Naive thymus-derived CD4-positive, alpha-beta T cell (primary cell): Measurements from ENCODE around the gene SHROOM4. TPM values are rescaled to one million over a fixed set of nuclear protein-coding genes. Genes with fewer than 3 reads are reported as not detected.

Experiments
- ATAC-seq: fragments of 150-1000 bp; cut with Tn5 transposase; 2 replicates; pipeline ENCODE4 v1.10.0; 2021; ENCODE audit warnings: mild to moderate bottlenecking, moderate library complexity
- CTCF ChIA-PET: fragments of 350-600 bp; sonication (Branson Sonifier 250); formaldehyde crosslinking; loops from one replicate; lab custom pipeline; 2021; ENCODE audit warnings: antibody characterized with exemption; lab: Charles Lee
- POLR2A ChIA-PET: fragments of 350-600 bp; sonication (Branson Sonifier 250); formaldehyde crosslinking; loops from one replicate; lab custom pipeline; 2021; ENCODE audit warnings: antibody characterized with exemption, inconsistent platforms; lab: Charles Lee
- DNase-seq, 9 donors: peaks; one replicate each; pipeline versions ENCODE4 v3.0.0 to v3.0.0-alpha.2; 2020 to 2022; ENCODE audit warnings: mixed read lengths in 1 of 9
- H3K27ac ChIP-seq: one replicate; pipeline ENCODE4 v1.7.0; 2013; ENCODE audit warnings: mild to moderate bottlenecking, low read depth, low read length, moderate library complexity
- H3K27me3 ChIP-seq, 2 donors: one replicate each; pipeline ENCODE4 v1.7.0; 2013; ENCODE audit warnings: low read length in 2 of 2, mild to moderate bottlenecking in 2 of 2, moderate library complexity in 2 of 2; ENCODE audit not compliant: control insufficient read depth in 2 of 2, insufficient read depth in 2 of 2
- H3K36me3 ChIP-seq, 3 experiments: 1 replicate in 2 of 3; 2 replicates in 1 of 3; pipeline ENCODE4 v1.7.0; 2013; ENCODE audit warnings: low read length in 3 of 3, mild to moderate bottlenecking in 3 of 3, moderate library complexity in 1 of 3; ENCODE audit not compliant: insufficient read depth in 3 of 3, control insufficient read depth in 2 of 3
- H3K4me1 ChIP-seq, 2 donors: one replicate each; pipeline ENCODE4 v1.7.0; 2013; ENCODE audit warnings: low read length in 2 of 2, mild to moderate bottlenecking in 2 of 2, moderate library complexity in 1 of 2; ENCODE audit not compliant: control insufficient read depth in 2 of 2, insufficient read depth in 2 of 2
- H3K4me3 ChIP-seq: 2 replicates; pipeline ENCODE4 v1.7.0; 2013; ENCODE audit warnings: mild to moderate bottlenecking, low read length
- H3K9me3 ChIP-seq, 3 experiments: 1 replicate in 2 of 3; 2 replicates in 1 of 3; pipeline ENCODE4 v1.7.0; 2013; ENCODE audit warnings: low read length in 3 of 3; ENCODE audit not compliant: control insufficient read depth in 2 of 3
- H3K27ac Mint-ChIP-seq, 9 donors: one replicate each; pipeline ENCODE4 v1.8.0; 2020 to 2022; ENCODE audit warnings: mixed read lengths in 9 of 9, mild to moderate bottlenecking in 8 of 9, moderate library complexity in 5 of 9, inconsistent platforms in 2 of 9
- H3K27me3 Mint-ChIP-seq, 5 donors: one replicate each; pipeline ENCODE4 v1.8.0; 2021 to 2022; ENCODE audit warnings: mixed read lengths in 5 of 5, mild to moderate bottlenecking in 1 of 5
- H3K36me3 Mint-ChIP-seq, 5 donors: one replicate each; pipeline ENCODE4 v1.8.0; 2020 to 2022; ENCODE audit warnings: mixed read lengths in 5 of 5, mild to moderate bottlenecking in 3 of 5, inconsistent platforms in 1 of 5
- H3K4me1 Mint-ChIP-seq, 7 donors: one replicate each; pipeline ENCODE4 v1.8.0; 2020 to 2022; ENCODE audit warnings: mixed read lengths in 7 of 7, mild to moderate bottlenecking in 3 of 7, inconsistent platforms in 1 of 7
- H3K4me3 Mint-ChIP-seq, 10 donors: one replicate each; pipeline ENCODE4 v1.8.0; 2020 to 2022; ENCODE audit warnings: mild to moderate bottlenecking in 10 of 10, mixed read lengths in 10 of 10, moderate library complexity in 6 of 10, inconsistent platforms in 2 of 10
- H3K9me3 Mint-ChIP-seq, 11 donors: one replicate each; pipeline ENCODE4 v1.8.0; 2020 to 2022; ENCODE audit warnings: mixed read lengths in 11 of 11, mild to moderate bottlenecking in 4 of 11, inconsistent platforms in 1 of 11, moderate library complexity in 1 of 11
- intact Hi-C, 2 donors: fragments of 100-400 bp; cut with micrococcal nuclease; formaldehyde crosslinking; loops; one replicate each; pipeline ENCODE4 v1.15.1; 2023
- polyA plus RNA-seq, 2 donors: library from polyadenylated mRNA; unstranded; fragments of 300-500 nt; fragmentation: Illumina TruSeq; gene quantifications; one replicate each; pipeline ENCODE4 v1.2.3, GENCODE V29; 2021
- total RNA-seq, 6 experiments: library from RNA in 5 of 6; stranded (reverse) in 5 of 6; gene quantifications; 1 replicate in 5 of 6; 2 replicates in 1 of 6; pipeline ENCODE4 v1.2.3 and lab custom pipeline; 2021 to 2026

SHROOM4 gene
- total and polyA plus RNA-seq, 7 experiments from 2014 or later: 0.05 TPM; not detected in 6

GRCh38 chrX:50711907-50712306 lies 102.1 kb downstream of the SHROOM4 start:
- no peaks in the 10 kb centered on the region for H3K9me3 Mint-ChIP-seq
- Histone ChIP-seq H3K4me1 (no peaks in the 10 kb centered on the region), H3K4me3 (no peak overlapping the region), H3K36me3 (no peaks in the 10 kb centered on the region), H3K9me3 (no peaks in the 10 kb centered on the region), H3K27ac (no peak overlapping the region), H3K27me3 (no peaks in the 10 kb centered on the region)
- DNase-seq (no peak), ATAC-seq (no peak)
- ChIA-PET POLR2A (no interaction called here), CTCF (no interaction called here)
- no peak overlapping the region for H3K4me3 Mint-ChIP-seq
- intact Hi-C loops: no loop called here
- H3K27me3 Mint-ChIP-seq: peaks cover 0 to 4% (median 0%) of the 10 kb centered on the region in 5 donors
- H3K4me1 Mint-ChIP-seq: no peaks in the 10 kb centered on the region
- no peaks in the 10 kb centered on the region for H3K36me3 Mint-ChIP-seq
- H3K27ac Mint-ChIP-seq: no peak overlapping the region

GRCh38 chrX:50707955-50708699 lies 105.9 kb downstream of the SHROOM4 start:
- ATAC-seq (no peak), DNase-seq (no peak)
- intact Hi-C loops: no loop called here
- Mint-ChIP-seq H3K4me1 (no peaks in the 10 kb centered on the region), H3K36me3 (no peaks in the 10 kb centered on the region), H3K27me3 (peaks cover 0 to 7% (median 6%) of the 10 kb centered on the region in 5 donors), H3K4me3 (no peak overlapping the region), H3K9me3 (no peaks in the 10 kb centered on the region), H3K27ac (no peak overlapping the region)
- Histone ChIP-seq H3K9me3 (no peaks in the 10 kb centered on the region), H3K36me3 (no peaks in the 10 kb centered on the region), H3K4me3 (no peak overlapping the region), H3K27me3 (no peaks in the 10 kb centered on the region), H3K27ac (no peak overlapping the region), H3K4me1 (no peaks in the 10 kb centered on the region)
- CTCF ChIA-PET: no interaction called here
- POLR2A ChIA-PET: no interaction called here

- H3K36me3 ChIP-seq: no peaks in the 10 kb centered on the region
- no peak for DNase-seq
- H3K27ac Mint-ChIP-seq: no peak overlapping the region
- no peak for ATAC-seq
- no peaks in the 10 kb centered on the region for H3K27me3 ChIP-seq
- no peaks in the 10 kb centered on the region for H3K4me1 Mint-ChIP-seq
- intact Hi-C loops: no loop called here
- no peak overlapping the region for H3K4me3 ChIP-seq
- no peaks in the 10 kb centered on the region for H3K4me1 ChIP-seq
- H3K27ac ChIP-seq: no peak overlapping the region
- no peaks in the 10 kb centered on the region for H3K9me3 ChIP-seq
- no peaks in the 10 kb centered on the region for H3K36me3 Mint-ChIP-seq
- H3K4me3 Mint-ChIP-seq: no peak overlapping the region
- POLR2A ChIA-PET: no interaction called here
- no peaks in the 10 kb centered on the region for H3K9me3 Mint-ChIP-seq
- CTCF ChIA-PET: no interaction called here
- peaks cover 0 to 7% (median 6%) of the 10 kb centered on the region in 5 donors for H3K27me3 Mint-ChIP-seq
Observed at GRCh38 chrX:50707405-50707804, 106.6 kb downstream of the SHROOM4 start.

GRCh38 chrX:50705042-50705441 lies 109.0 kb downstream of the SHROOM4 start:
- Histone ChIP-seq H3K4me3 (no peak overlapping the region), H3K4me1 (no peaks in the 10 kb centered on the region), H3K27ac (no peak overlapping the region), H3K9me3 (no peaks in the 10 kb centered on the region), H3K36me3 (no peaks in the 10 kb centered on the region), H3K27me3 (no peaks in the 10 kb centered on the region)
- no peaks in the 10 kb centered on the region for H3K36me3 Mint-ChIP-seq
- ATAC-seq (no peak), DNase-seq (no peak)
- no peak overlapping the region for H3K27ac Mint-ChIP-seq
- ChIA-PET CTCF (no interaction called here), POLR2A (no interaction called here)
- H3K9me3 Mint-ChIP-seq: no peaks in the 10 kb centered on the region
- intact Hi-C loops: no loop called here
- no peaks in the 10 kb centered on the region for H3K4me1 Mint-ChIP-seq
- H3K4me3 Mint-ChIP-seq: no peak overlapping the region
- peaks cover 0 to 7% (median 6%) of the 10 kb centered on the region in 5 donors for H3K27me3 Mint-ChIP-seq

GRCh38 chrX:50704360-50704759 lies 109.6 kb downstream of the SHROOM4 start:
- no peaks in the 10 kb centered on the region for H3K9me3 Mint-ChIP-seq
- DNase-seq (no peak), ATAC-seq (no peak)
- intact Hi-C loops: no loop called here
- H3K4me1 ChIP-seq: no peaks in the 10 kb centered on the region
- ChIA-PET POLR2A (no interaction called here), CTCF (no interaction called here)
- H3K27ac ChIP-seq: no peak overlapping the region
- no peak overlapping the region for H3K4me3 Mint-ChIP-seq
- no peaks in the 10 kb centered on the region for H3K36me3 Mint-ChIP-seq
- no peaks in the 10 kb centered on the region for H3K27me3 ChIP-seq
- H3K4me3 ChIP-seq: no peak overlapping the region
- H3K9me3 ChIP-seq: no peaks in the 10 kb centered on the region
- peaks cover 0 to 7% (median 6%) of the 10 kb centered on the region in 5 donors for H3K27me3 Mint-ChIP-seq
- no peaks in the 10 kb centered on the region for H3K36me3 ChIP-seq
- no peaks in the 10 kb centered on the region for H3K4me1 Mint-ChIP-seq
- no peak overlapping the region for H3K27ac Mint-ChIP-seq

- no peak overlapping the region for H3K4me3 ChIP-seq
- Mint-ChIP-seq H3K27ac (no peak overlapping the region), H3K4me3 (no peak overlapping the region), H3K9me3 (no peaks in the 10 kb centered on the region), H3K4me1 (no peaks in the 10 kb centered on the region), H3K27me3 (peaks cover 4 to 13% (median 8%) of the 10 kb centered on the region in 5 donors), H3K36me3 (no peaks in the 10 kb centered on the region)
- H3K27ac ChIP-seq: no peak overlapping the region
- ChIA-PET CTCF (no interaction called here), POLR2A (no interaction called here)
- no peaks in the 10 kb centered on the region for H3K27me3 ChIP-seq
- H3K36me3 ChIP-seq: no peaks in the 10 kb centered on the region
- no peak for DNase-seq
- no peaks in the 10 kb centered on the region for H3K9me3 ChIP-seq
- intact Hi-C loops: no loop called here
- no peak for ATAC-seq
- no peaks in the 10 kb centered on the region for H3K4me1 ChIP-seq
Observed at GRCh38 chrX:50700921-50701320, 113.1 kb downstream of the SHROOM4 start.

- Histone ChIP-seq H3K9me3 (no peaks in the 10 kb centered on the region), H3K4me3 (no peak overlapping the region), H3K4me1 (no peaks in the 10 kb centered on the region), H3K27ac (no peak overlapping the region), H3K27me3 (no peaks in the 10 kb centered on the region), H3K36me3 (no peaks in the 10 kb centered on the region)
- H3K36me3 Mint-ChIP-seq: no peaks in the 10 kb centered on the region
- no peak for ATAC-seq
- H3K4me3 Mint-ChIP-seq: no peak overlapping the region
- ChIA-PET CTCF (no interaction called here), POLR2A (no interaction called here)
- peaks cover 0 to 18% (median 8%) of the 10 kb centered on the region in 5 donors for H3K27me3 Mint-ChIP-seq
- H3K4me1 Mint-ChIP-seq: no peaks in the 10 kb centered on the region
- H3K27ac Mint-ChIP-seq: no peak overlapping the region
- intact Hi-C loops: no loop called here
- no peaks in the 10 kb centered on the region for H3K9me3 Mint-ChIP-seq
- DNase-seq: no peak
Observed at GRCh38 chrX:50698944-50699343, 115.0 kb downstream of the SHROOM4 start.
